Parathyroid adenoma (tissue), 2 donors: ENCODE data around the gene NTRK3.

ENCODE experiments used
- H2AFZ ChIP-seq: fragments of 300-600 bp; sonication (generic); one replicate; pipeline ENCODE4 v1.7.0; 2017; ENCODE audit warnings: antibody characterized with exemption, mild to moderate bottlenecking
- H3K27ac ChIP-seq: fragments of 300-600 bp; sonication (generic); one replicate; pipeline ENCODE4 v1.7.0; 2017
- H3K27me3 ChIP-seq: fragments of 300-600 bp; sonication (generic); one replicate; pipeline ENCODE4 v1.7.0; 2017; ENCODE audit warnings: low read length; ENCODE audit not compliant: control insufficient read depth, insufficient read depth
- H3K36me3 ChIP-seq: fragments of 300-600 bp; sonication (generic); one replicate; pipeline ENCODE4 v1.7.0; 2017; ENCODE audit warnings: low read length; ENCODE audit not compliant: control insufficient read depth, insufficient read depth
- H3K4me1 ChIP-seq: fragments of 300-600 bp; sonication (generic); one replicate; pipeline ENCODE4 v1.7.0; 2017; ENCODE audit warnings: control low read depth
- H3K4me2 ChIP-seq: fragments of 300-600 bp; sonication (generic); one replicate; pipeline ENCODE4 v1.7.0; 2017; ENCODE audit warnings: low read length
- H3K4me3 ChIP-seq: fragments of 300-600 bp; sonication (generic); one replicate; pipeline ENCODE4 v1.7.0; 2017; ENCODE audit warnings: low read depth, low read length
- H3K79me2 ChIP-seq: fragments of 300-600 bp; sonication (generic); one replicate; pipeline ENCODE4 v1.7.0; 2017; ENCODE audit warnings: control low read depth
- H3K9ac ChIP-seq: fragments of 300-600 bp; sonication (generic); one replicate; pipeline ENCODE4 v1.7.0; 2017; ENCODE audit warnings: mild to moderate bottlenecking
- H3K9me3 ChIP-seq: fragments of 300-600 bp; sonication (generic); one replicate; pipeline ENCODE4 v1.7.0; 2017; ENCODE audit warnings: low read length; ENCODE audit not compliant: control insufficient read depth
- CTCF ChIP-seq: fragments of 300-600 bp; sonication (generic); IDR thresholded peaks from one replicate; pipeline ENCODE4 v1.7.0; 2017; ENCODE audit warnings: antibody characterized with exemption, mild to moderate bottlenecking
- donor health status: primary hyperparathyroidism.

The NTRK3 gene

DNA sequence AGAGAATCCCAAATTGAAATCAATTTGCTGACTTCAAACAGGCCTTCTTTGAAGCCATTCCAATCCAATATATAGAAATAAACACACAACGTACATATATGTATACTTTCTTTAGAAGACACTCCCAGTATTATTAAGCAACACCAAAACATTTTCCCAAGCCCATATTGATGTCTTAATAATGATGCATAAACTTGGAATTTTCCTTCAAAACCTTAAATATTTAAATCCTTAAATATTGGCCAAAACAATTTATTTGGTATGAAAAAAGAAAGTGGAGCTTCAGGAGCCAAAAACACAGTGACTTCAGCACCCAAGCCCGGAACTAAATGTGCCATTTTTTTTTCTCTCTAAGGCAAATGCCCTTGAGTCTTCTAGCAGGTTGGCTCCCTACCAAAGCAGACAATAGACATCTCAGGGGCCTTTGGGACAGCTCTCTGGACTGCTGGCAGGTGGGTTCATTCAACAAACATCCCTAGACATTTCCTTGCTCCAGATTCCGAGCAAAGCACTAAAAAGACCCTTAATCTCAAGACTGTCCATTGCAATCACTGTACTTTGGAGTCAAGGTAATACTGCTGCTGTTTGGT, 384.7 kb downstream of the NTRK3 start:
- H3K27ac ChIP-seq = no peak overlapping the region
- H3K4me3 ChIP-seq = no peak overlapping the region
- no peak overlapping the region for H2AFZ ChIP-seq
- H3K4me2 ChIP-seq = no peak overlapping the region
- H3K36me3 ChIP-seq = no peaks in the 10 kb centered on the region
- no peak for TF ChIP-seq CTCF
- no peaks in the 10 kb centered on the region for H3K27me3 ChIP-seq
- no peak overlapping the region for H3K9ac ChIP-seq
- no peaks in the 10 kb centered on the region for H3K4me1 ChIP-seq
- H3K79me2 ChIP-seq = no peaks in the 10 kb centered on the region
- no peaks in the 10 kb centered on the region for H3K9me3 ChIP-seq

DNA sequence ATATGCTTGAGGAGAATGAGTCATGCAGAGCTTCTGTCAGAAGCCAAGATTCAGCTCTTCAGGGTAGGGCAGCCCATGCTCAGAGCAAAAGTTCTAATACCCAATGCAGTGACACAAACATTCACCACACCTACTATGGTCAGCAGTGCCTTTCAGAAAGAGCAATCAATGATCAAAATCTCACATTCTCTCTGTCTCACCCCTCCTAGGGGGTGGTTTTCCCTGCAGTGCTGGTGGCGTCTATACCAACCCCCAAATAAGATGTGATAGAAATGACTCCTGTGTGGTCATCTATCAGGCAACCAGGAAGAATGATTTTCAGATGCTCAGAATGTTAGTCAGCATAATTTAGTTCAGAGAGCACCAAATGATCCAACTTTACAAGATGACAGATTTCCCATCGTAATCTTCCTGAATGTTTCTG, 385.3 kb downstream of the NTRK3 start:
- H3K4me2 ChIP-seq = no peak overlapping the region
- no peaks in the 10 kb centered on the region for H3K79me2 ChIP-seq
- no peak overlapping the region for H3K9ac ChIP-seq
- no peaks in the 10 kb centered on the region for H3K4me1 ChIP-seq
- no peaks in the 10 kb centered on the region for H3K36me3 ChIP-seq
- H3K9me3 ChIP-seq = no peaks in the 10 kb centered on the region
- no peak overlapping the region for H2AFZ ChIP-seq
- no peak overlapping the region for H3K27ac ChIP-seq
- H3K27me3 ChIP-seq = no peaks in the 10 kb centered on the region
- TF ChIP-seq CTCF = no peak
- H3K4me3 ChIP-seq = no peak overlapping the region

- no peak for TF ChIP-seq CTCF
- Histone ChIP-seq H3K4me1 (no peaks in the 10 kb centered on the region), H3K4me2 (no peak overlapping the region), H3K27me3 (no peaks in the 10 kb centered on the region), H2AFZ (no peak overlapping the region), H3K4me3 (no peak overlapping the region), H3K9ac (no peak overlapping the region), H3K9me3 (no peaks in the 10 kb centered on the region), H3K36me3 (no peaks in the 10 kb centered on the region), H3K27ac (no peak overlapping the region), H3K79me2 (no peaks in the 10 kb centered on the region)
Measured at GRCh38 chr15:87866961-87867360, 389.6 kb downstream of the NTRK3 start.

DNA sequence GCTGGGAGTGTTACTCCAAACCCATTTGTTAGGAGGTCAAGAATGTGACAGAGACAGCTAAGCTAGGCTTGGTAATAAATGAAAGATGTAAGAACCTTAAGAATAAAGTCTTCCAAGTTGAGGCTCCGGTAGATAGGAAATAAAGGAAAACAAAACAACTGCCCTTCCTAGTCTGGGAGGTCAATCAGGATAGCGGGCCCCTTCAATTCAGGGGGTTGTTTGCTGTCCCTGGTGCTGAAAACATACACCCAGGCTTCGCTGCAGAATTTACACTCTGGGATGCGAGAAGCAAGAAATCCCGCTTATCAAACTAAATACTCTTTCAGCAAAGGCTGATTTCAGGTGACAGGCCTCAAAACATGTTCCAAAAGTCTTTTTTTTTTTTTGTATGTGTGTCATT, 393.4 kb downstream of the NTRK3 start:
- no peaks in the 10 kb centered on the region for H3K9me3 ChIP-seq
- no peaks in the 10 kb centered on the region for H3K27me3 ChIP-seq
- no peaks in the 10 kb centered on the region for H3K4me1 ChIP-seq
- no peaks in the 10 kb centered on the region for H3K36me3 ChIP-seq
- no peak overlapping the region for H3K9ac ChIP-seq
- no peak overlapping the region for H3K27ac ChIP-seq
- no peaks in the 10 kb centered on the region for H3K79me2 ChIP-seq
- H3K4me2 ChIP-seq = no peak overlapping the region
- no peak for TF ChIP-seq CTCF
- no peak overlapping the region for H3K4me3 ChIP-seq
- no peak overlapping the region for H2AFZ ChIP-seq

DNA sequence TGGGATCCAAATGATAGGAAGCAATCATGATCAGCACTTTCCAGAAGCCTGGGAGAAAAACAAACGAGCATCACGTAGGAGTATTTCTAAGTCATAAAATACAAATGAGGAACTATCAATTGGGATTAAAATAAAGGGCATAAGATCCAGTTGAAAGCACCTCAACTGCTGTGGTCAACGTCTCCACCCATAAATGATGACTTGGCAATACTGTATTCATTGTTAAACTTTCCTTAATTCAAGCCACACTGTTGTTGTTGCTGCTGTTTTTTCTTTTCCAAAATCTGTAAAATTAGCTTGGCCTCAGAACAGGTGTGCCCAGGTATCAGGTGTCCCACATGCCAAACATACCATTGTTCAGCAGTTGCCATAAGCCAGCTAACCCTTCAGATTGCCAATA, 395.8 kb downstream of the NTRK3 start:
- Histone ChIP-seq H3K4me1 (no peaks in the 10 kb centered on the region), H3K27ac (no peak overlapping the region), H3K4me3 (no peak overlapping the region), H3K79me2 (no peaks in the 10 kb centered on the region), H3K9me3 (no peaks in the 10 kb centered on the region), H3K27me3 (no peaks in the 10 kb centered on the region), H3K9ac (no peak overlapping the region), H2AFZ (no peak overlapping the region), H3K36me3 (no peaks in the 10 kb centered on the region), H3K4me2 (no peak overlapping the region)
- no peak for TF ChIP-seq CTCF
